NB4 (cell line): ENCODE measurements around the gene MAPK8IP2.

Source experiments
- MYC ChIP-seq: IDR thresholded peaks from 2 replicates; pipeline ENCODE4 v1.6.1; 2011; ENCODE audit warnings: low read depth, low read length
- POLR2A ChIP-seq: IDR thresholded peaks from 2 replicates; pipeline ENCODE4 v1.6.1; 2011; ENCODE audit warnings: mild to moderate bottlenecking; ENCODE audit not compliant: insufficient read length; ENCODE audit errors: extremely low read depth
- TF ChIP-seq, protein P1 (sequence below): IDR thresholded peaks from one replicate; pipeline ENCODE4 v1.5.1; 2012; ENCODE audit warnings: low read depth, low read length

- TF ChIP-seq, protein P1, sequence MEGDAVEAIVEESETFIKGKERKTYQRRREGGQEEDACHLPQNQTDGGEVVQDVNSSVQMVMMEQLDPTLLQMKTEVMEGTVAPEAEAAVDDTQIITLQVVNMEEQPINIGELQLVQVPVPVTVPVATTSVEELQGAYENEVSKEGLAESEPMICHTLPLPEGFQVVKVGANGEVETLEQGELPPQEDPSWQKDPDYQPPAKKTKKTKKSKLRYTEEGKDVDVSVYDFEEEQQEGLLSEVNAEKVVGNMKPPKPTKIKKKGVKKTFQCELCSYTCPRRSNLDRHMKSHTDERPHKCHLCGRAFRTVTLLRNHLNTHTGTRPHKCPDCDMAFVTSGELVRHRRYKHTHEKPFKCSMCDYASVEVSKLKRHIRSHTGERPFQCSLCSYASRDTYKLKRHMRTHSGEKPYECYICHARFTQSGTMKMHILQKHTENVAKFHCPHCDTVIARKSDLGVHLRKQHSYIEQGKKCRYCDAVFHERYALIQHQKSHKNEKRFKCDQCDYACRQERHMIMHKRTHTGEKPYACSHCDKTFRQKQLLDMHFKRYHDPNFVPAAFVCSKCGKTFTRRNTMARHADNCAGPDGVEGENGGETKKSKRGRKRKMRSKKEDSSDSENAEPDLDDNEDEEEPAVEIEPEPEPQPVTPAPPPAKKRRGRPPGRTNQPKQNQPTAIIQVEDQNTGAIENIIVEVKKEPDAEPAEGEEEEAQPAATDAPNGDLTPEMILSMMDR, result peak; percentile 16
- no peak for TF ChIP-seq POLR2A
- no peak for TF ChIP-seq MYC
Observed at GRCh38 chr22:50641696-50642607, 41.4 kb downstream of the MAPK8IP2 start.
